ENCODE data around the gene LCN12.

DNA sequence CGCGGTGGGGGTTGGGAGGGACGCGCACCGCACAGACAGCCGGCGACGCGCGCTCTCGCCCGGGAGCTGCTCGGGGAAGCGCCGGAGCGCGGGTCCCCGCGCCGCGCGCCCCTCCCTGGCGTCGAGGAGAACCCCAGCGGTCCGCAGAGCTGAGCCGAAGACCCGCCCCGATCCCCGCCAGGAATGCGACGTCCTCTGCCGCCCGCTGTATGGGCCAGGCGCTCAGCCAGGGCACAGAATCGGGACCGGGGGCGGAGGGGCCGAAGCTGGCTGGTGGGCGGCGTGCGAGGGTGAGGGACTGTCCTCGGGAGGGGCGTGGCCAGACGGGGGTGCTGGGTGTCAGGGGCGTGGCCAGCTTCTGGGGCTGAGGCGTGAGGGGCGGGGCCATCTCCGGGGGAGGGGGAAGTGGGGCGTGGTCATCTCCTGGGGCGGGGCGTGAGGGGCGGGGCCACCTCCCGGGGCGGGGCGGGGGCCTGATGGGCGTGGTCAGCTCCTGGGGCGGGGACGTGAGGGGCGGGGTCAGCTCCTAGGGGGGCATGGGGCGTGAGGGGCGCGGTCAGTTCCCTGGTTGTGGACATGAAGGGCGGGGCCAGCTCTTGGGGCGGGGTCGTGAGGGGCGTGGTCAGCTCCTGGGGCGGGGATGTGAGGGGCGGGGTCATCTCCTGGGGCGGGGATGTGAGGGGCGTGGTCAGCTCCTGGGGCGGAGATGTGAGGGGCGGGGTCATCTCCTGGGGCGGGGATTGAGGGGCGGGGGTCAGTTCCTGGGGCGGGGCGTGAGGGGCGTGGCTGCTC is 26.2 kb downstream of the LCN12 start:
- TF ChIP-seq, protein P1, sequence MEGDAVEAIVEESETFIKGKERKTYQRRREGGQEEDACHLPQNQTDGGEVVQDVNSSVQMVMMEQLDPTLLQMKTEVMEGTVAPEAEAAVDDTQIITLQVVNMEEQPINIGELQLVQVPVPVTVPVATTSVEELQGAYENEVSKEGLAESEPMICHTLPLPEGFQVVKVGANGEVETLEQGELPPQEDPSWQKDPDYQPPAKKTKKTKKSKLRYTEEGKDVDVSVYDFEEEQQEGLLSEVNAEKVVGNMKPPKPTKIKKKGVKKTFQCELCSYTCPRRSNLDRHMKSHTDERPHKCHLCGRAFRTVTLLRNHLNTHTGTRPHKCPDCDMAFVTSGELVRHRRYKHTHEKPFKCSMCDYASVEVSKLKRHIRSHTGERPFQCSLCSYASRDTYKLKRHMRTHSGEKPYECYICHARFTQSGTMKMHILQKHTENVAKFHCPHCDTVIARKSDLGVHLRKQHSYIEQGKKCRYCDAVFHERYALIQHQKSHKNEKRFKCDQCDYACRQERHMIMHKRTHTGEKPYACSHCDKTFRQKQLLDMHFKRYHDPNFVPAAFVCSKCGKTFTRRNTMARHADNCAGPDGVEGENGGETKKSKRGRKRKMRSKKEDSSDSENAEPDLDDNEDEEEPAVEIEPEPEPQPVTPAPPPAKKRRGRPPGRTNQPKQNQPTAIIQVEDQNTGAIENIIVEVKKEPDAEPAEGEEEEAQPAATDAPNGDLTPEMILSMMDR (IDR thresholded peaks at IDR 0.05), result no peak
- TF ChIP-seq POLR2A (IDR thresholded peaks at IDR 0.05) (no peak), POLR2AphosphoS5 (IDR thresholded peaks at IDR 0.05) (no peak)
